Measurements from ENCODE around the gene FLRT2.

GRCh38 chr14:85538636-85539035 is 8.7 kb downstream of the FLRT2 start:
- no peak for TF ChIP-seq TEAD4 (IDR thresholded peaks at IDR 0.05)
- TF ChIP-seq REST (IDR thresholded peaks at IDR 0.05; ENCODE audit: low read depth), result no peak
- TF ChIP-seq TAF1 (IDR thresholded peaks at IDR 0.05; ENCODE audit: low read depth), result no peak
- no peak for TF ChIP-seq EP300 (IDR thresholded peaks at IDR 0.05; ENCODE audit: borderline replicate concordance)
- TF ChIP-seq YY1 (IDR thresholded peaks at IDR 0.05; ENCODE audit: low read depth), result no peak
- TF ChIP-seq MAX (IDR thresholded peaks at IDR 0.05), result no peak
- TF ChIP-seq TCF12 (IDR thresholded peaks at IDR 0.05; ENCODE audit: low read depth), result no peak
- TF ChIP-seq ZBTB7A (IDR thresholded peaks at IDR 0.05; ENCODE audit: low read depth), result no peak
- no peak for TF ChIP-seq CREB1 (IDR thresholded peaks at IDR 0.05; ENCODE audit: low read depth)
- no peak for TF ChIP-seq EGR1 (IDR thresholded peaks at IDR 0.05)
- no peak for TF ChIP-seq RAD21 (IDR thresholded peaks at IDR 0.05; ENCODE audit: low read depth)
- no peak for TF ChIP-seq FOXM1 (IDR thresholded peaks at IDR 0.05; ENCODE audit: borderline replicate concordance, low read depth)

All from Ishikawa (cell line).